GF-D8 (cell line): Measurements from ENCODE around the gene SYT2.
"Not testable (repeated sequence)": the region's sequence is repeated elsewhere in the genome, so short reads cannot be mapped to it uniquely, and the experiment has no call there.

Source experiments
- DNase-seq: peaks from one replicate; lab custom pipeline; 2025; lab: John Stamatoyannopoulos, UW

Gene SYT2

GRCh38 chr1:202710070-202711045 lies at the start of gene SYT2:
SYT2 (minus strand) TSS chr1:202710454; CDS start chr1:202605772, 104,682 bp downstream.
- no peak for DNase-seq

GRCh38 chr1:202756391-202756790 lies 46.1 kb upstream of the SYT2 start:
- no peak for DNase-seq

GRCh38 chr1:202754293-202754692 lies 44.0 kb upstream of the SYT2 start:
- DNase-seq = no peak

- no peak for DNase-seq
Observed at GRCh38 chr1:202752774-202753173, 42.5 kb upstream of the SYT2 start.

- DNase-seq = no peak
Observed at GRCh38 chr1:202750761-202751160, 40.5 kb upstream of the SYT2 start.

GRCh38 chr1:202750024-202750423 lies 39.8 kb upstream of the SYT2 start:
- no peak for DNase-seq

GRCh38 chr1:202745323-202745888 lies 35.2 kb upstream of the SYT2 start:
- DNase-seq = no peak

- DNase-seq = not testable (repeated sequence)
Observed at GRCh38 chr1:202744770-202745169, 34.5 kb upstream of the SYT2 start.

- no peak for DNase-seq
Observed at GRCh38 chr1:202742496-202742895, 32.2 kb upstream of the SYT2 start.

GRCh38 chr1:202733251-202733650 lies 23.0 kb upstream of the SYT2 start:
- DNase-seq = no peak

GRCh38 chr1:202728951-202729350 lies 18.7 kb upstream of the SYT2 start:
- DNase-seq = no peak

- no peak for DNase-seq
Observed at GRCh38 chr1:202725526-202725925, 15.3 kb upstream of the SYT2 start.

- DNase-seq = no peak
Observed at GRCh38 chr1:202723708-202724107, 13.5 kb upstream of the SYT2 start.

- DNase-seq = not testable (repeated sequence)
Observed at GRCh38 chr1:202723046-202723445, 12.8 kb upstream of the SYT2 start.

- DNase-seq = no peak
Observed at GRCh38 chr1:202716654-202717053, 6.4 kb upstream of the SYT2 start.

GRCh38 chr1:202714202-202714601 lies 3.9 kb upstream of the SYT2 start:
- DNase-seq = not testable (repeated sequence)

- DNase-seq = no peak
Observed at GRCh38 chr1:202713110-202713509, 2.9 kb upstream of the SYT2 start.

GRCh38 chr1:202711949-202712635 lies 1.8 kb upstream of the SYT2 start:
- no peak for DNase-seq

- no peak for DNase-seq
Observed at GRCh38 chr1:202709276-202710041, 795 bp downstream of the SYT2 start.

- no peak for DNase-seq
Observed at GRCh38 chr1:202708456-202709275, 1.6 kb downstream of the SYT2 start.

GRCh38 chr1:202706851-202707250 lies 3.4 kb downstream of the SYT2 start:
- no peak for DNase-seq
